OCI-LY1 (cell line): ENCODE data around the gene GRIA1.

Experiments used
- EZH2 ChIP-seq: fragments of 200-600 bp; sonication (generic), shearing (Covaris generic); IDR thresholded peaks from 2 replicates; pipeline ENCODE4 v1.8.0; 2017; ENCODE audit warnings: borderline replicate concordance, mixed run types, mild to moderate bottlenecking, antibody characterized with exemption, low read length, moderate library complexity, mixed read lengths
- TF ChIP-seq, protein P1 (sequence below): fragments of 200-600 bp; sonication (generic), shearing (Covaris generic); IDR thresholded peaks from 2 replicates; pipeline ENCODE4 v1.5.1; 2017; ENCODE audit warnings: mild to moderate bottlenecking, antibody characterized with exemption, low read length, moderate library complexity, mixed read lengths

DNA sequence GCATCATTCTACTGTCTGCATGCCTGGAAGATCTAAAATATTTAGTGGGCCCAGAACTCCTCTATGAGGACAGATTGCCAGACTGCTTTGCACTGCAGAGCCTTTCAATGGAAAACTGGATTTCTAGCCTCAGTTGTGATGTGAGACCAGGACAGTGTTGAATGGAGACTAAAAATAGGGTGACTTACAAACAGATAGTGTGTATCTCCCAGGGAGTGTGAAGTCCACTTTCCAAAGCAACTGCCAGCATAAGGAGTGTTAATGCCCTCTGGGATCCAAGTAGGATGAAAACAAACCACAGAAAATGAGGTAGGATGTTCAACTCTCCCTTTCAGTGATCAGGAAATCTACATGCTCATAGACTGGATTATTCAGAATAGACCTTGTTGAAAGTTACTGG, 119.5 kb downstream of the GRIA1 start:
- TF ChIP-seq, protein P1, sequence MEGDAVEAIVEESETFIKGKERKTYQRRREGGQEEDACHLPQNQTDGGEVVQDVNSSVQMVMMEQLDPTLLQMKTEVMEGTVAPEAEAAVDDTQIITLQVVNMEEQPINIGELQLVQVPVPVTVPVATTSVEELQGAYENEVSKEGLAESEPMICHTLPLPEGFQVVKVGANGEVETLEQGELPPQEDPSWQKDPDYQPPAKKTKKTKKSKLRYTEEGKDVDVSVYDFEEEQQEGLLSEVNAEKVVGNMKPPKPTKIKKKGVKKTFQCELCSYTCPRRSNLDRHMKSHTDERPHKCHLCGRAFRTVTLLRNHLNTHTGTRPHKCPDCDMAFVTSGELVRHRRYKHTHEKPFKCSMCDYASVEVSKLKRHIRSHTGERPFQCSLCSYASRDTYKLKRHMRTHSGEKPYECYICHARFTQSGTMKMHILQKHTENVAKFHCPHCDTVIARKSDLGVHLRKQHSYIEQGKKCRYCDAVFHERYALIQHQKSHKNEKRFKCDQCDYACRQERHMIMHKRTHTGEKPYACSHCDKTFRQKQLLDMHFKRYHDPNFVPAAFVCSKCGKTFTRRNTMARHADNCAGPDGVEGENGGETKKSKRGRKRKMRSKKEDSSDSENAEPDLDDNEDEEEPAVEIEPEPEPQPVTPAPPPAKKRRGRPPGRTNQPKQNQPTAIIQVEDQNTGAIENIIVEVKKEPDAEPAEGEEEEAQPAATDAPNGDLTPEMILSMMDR, result no peak
- TF ChIP-seq EZH2, result no peak
